H1 (cell line): ENCODE data around the gene MAML3. TPM values are rescaled to one million over a fixed set of nuclear protein-coding genes. Genes with fewer than 3 reads are reported as not detected.

Source experiments
- CTCF ChIA-PET: fragments of 300-600 bp; sonication (Branson Sonifier 250); formaldehyde crosslinking; loops from one replicate; lab custom pipeline; 2021; ENCODE audit not compliant: partially characterized antibody; lab: Charles Lee
- POLR2A ChIA-PET: fragments of 300-600 bp; sonication (Branson Sonifier 250); formaldehyde crosslinking; loops from one replicate; lab custom pipeline; 2021; ENCODE audit warnings: inconsistent platforms; ENCODE audit not compliant: partially characterized antibody; lab: Charles Lee
- DNase-seq, 2 experiments: peaks; one replicate each; pipeline versions ENCODE4 v3.0.0 to v3.0.0-alpha.2; 2010 to 2022; ENCODE audit warnings: low spot score in 2 of 2, low read depth in 1 of 2, mixed read lengths in 1 of 2
- FAIRE-seq: peaks from 2 replicates; lab custom pipeline; 2011; peaks lifted over from hg19 to GRCh38; lab: Jason Lieb, UNC
- H2AFZ ChIP-seq: 2 replicates; pipeline ENCODE4 v1.8.1; 2012; ENCODE audit warnings: low read length, inconsistent platforms
- H2AK5ac ChIP-seq: 2 replicates; pipeline ENCODE4 v1.6.1; 2013; ENCODE audit warnings: low read depth, low read length
- H2BK120ac ChIP-seq: replicated peaks from 2 replicates; pipeline ENCODE3; 2013; ENCODE audit warnings: low read depth, low read length, inconsistent platforms
- H2BK12ac ChIP-seq: 2 replicates; pipeline ENCODE4 v1.6.1; 2013; ENCODE audit warnings: low read depth, low read length
- H2BK15ac ChIP-seq: 2 replicates; pipeline ENCODE4 v1.6.1; 2013; ENCODE audit warnings: low read length
- H2BK20ac ChIP-seq: 2 replicates; pipeline ENCODE4 v1.6.1; 2013; ENCODE audit warnings: low read length
- H2BK5ac ChIP-seq: 2 replicates; pipeline ENCODE4 v1.6.1; 2013; ENCODE audit warnings: low read depth, low read length
- H3K14ac ChIP-seq: 2 replicates; pipeline ENCODE4 v1.6.1; 2013; ENCODE audit warnings: inconsistent platforms; ENCODE audit not compliant: insufficient read length
- H3K18ac ChIP-seq: 2 replicates; pipeline ENCODE4 v1.6.1; 2013; ENCODE audit warnings: low read length; ENCODE audit errors: extremely low read depth
- H3K23ac ChIP-seq: 2 replicates; pipeline ENCODE4 v1.6.1; 2013; ENCODE audit warnings: inconsistent platforms; ENCODE audit not compliant: insufficient read length
- H3K23me2 ChIP-seq: 2 replicates; pipeline ENCODE4 v1.6.1; 2013; ENCODE audit warnings: low read depth, low read length
- H3K27ac ChIP-seq: 2 replicates; pipeline ENCODE4 v1.6.1; 2011; ENCODE audit warnings: low read depth, low read length, inconsistent platforms
- H3K27me3 ChIP-seq, 4 experiments: replicated peaks in 1 of 4; 1 replicate in 1 of 4; 2 replicates in 3 of 4; pipeline versions ENCODE4 v1.6.1 to v1.8.1; 2011 to 2013; ENCODE audit warnings: low read length in 3 of 4, mild to moderate bottlenecking in 3 of 4, inconsistent platforms in 2 of 4, mixed read lengths in 2 of 4, moderate library complexity in 1 of 4; ENCODE audit not compliant: control insufficient read depth in 3 of 4, insufficient read depth in 3 of 4; ENCODE audit errors: extremely low read depth in 1 of 4
- H3K36me3 ChIP-seq, 4 experiments: 2 replicates each; pipeline versions ENCODE4 v1.6.1 to v1.8.1; 2011 to 2013; ENCODE audit warnings: mild to moderate bottlenecking in 4 of 4, low read length in 3 of 4, moderate library complexity in 2 of 4, control low read depth in 1 of 4, inconsistent platforms in 1 of 4; ENCODE audit not compliant: insufficient read depth in 4 of 4, control insufficient read depth in 2 of 4
- H3K4ac ChIP-seq: replicated peaks from 2 replicates; pipeline ENCODE3; 2013; ENCODE audit warnings: low read length, low read depth, mixed read lengths, inconsistent platforms; ENCODE audit not compliant: insufficient read length
- H3K4me1 ChIP-seq, 4 experiments: replicated peaks in 1 of 4; 1 replicate in 1 of 4; 2 replicates in 3 of 4; pipeline versions ENCODE4 v1.6.1 to v1.8.1; 2011 to 2013; ENCODE audit warnings: low read length in 3 of 4, inconsistent platforms in 2 of 4, mixed read lengths in 1 of 4; ENCODE audit not compliant: insufficient read depth in 4 of 4, control insufficient read depth in 3 of 4
- H3K4me2 ChIP-seq, 2 experiments: 2 replicates each; pipeline versions ENCODE4 v1.6.1 to v1.8.1; 2011 to 2013; ENCODE audit warnings: low read depth in 2 of 2, low read length in 2 of 2, control low read depth in 1 of 2, inconsistent platforms in 1 of 2, mild to moderate bottlenecking in 1 of 2; ENCODE audit not compliant: insufficient read depth in 1 of 2
- H3K4me3 ChIP-seq, 4 experiments: fragments of 200-600, 300-600 bp in 1 of 4; sonication (generic), shearing (Covaris generic), sonication (Bioruptor Twin) in 1 of 4; 2 replicates each; pipeline versions ENCODE4 v1.5.1 to v1.8.1; 2011 to 2016; ENCODE audit warnings: low read length in 4 of 4, low read depth in 3 of 4, control low read depth in 2 of 4, inconsistent platforms in 2 of 4, mild to moderate bottlenecking in 2 of 4, mixed read lengths in 1 of 4, moderate library complexity in 1 of 4; ENCODE audit not compliant: insufficient read depth in 2 of 4; ENCODE audit errors: extremely low read depth in 1 of 4
- H3K56ac ChIP-seq: replicated peaks from 2 replicates; pipeline ENCODE3; 2013; ENCODE audit warnings: low read depth, mild to moderate bottlenecking, mixed read lengths, low read length, inconsistent platforms; ENCODE audit not compliant: insufficient read length
- H3K79me1 ChIP-seq: 2 replicates; pipeline ENCODE4 v1.6.1; 2013; ENCODE audit warnings: low read depth, low read length, control low read depth
- H3K79me2 ChIP-seq, 2 experiments: 2 replicates each; pipeline versions ENCODE4 v1.6.1 to v1.8.1; 2012 to 2013; ENCODE audit warnings: low read length in 2 of 2, mild to moderate bottlenecking in 2 of 2, inconsistent platforms in 1 of 2; ENCODE audit not compliant: insufficient read depth in 2 of 2, control insufficient read depth in 1 of 2
- H3K9ac ChIP-seq, 4 experiments: replicated peaks in 1 of 4; 1 replicate in 1 of 4; 2 replicates in 3 of 4; pipeline versions ENCODE4 v1.6.1 to v1.8.1; 2011 to 2013; ENCODE audit warnings: low read depth in 3 of 4, low read length in 3 of 4, control low read depth in 2 of 4, mild to moderate bottlenecking in 2 of 4, moderate library complexity in 2 of 4, inconsistent platforms in 1 of 4; ENCODE audit errors: extremely low read depth in 1 of 4
- H3K9me3 ChIP-seq, 2 experiments: 2 replicates each; pipeline versions ENCODE4 v1.6.1 to v1.8.1; 2012 to 2013; ENCODE audit warnings: mild to moderate bottlenecking in 2 of 2, moderate library complexity in 2 of 2, control low read depth in 1 of 2, inconsistent platforms in 1 of 2, low read depth in 1 of 2, low read length in 1 of 2, mixed read lengths in 1 of 2; ENCODE audit not compliant: insufficient read depth in 2 of 2
- H4K20me1 ChIP-seq, 2 experiments: replicated peaks in 1 of 2; 2 replicates each; pipeline versions ENCODE3 to v1.8.1; 2011 to 2013; ENCODE audit warnings: inconsistent platforms in 2 of 2, low read length in 2 of 2, mild to moderate bottlenecking in 1 of 2; ENCODE audit not compliant: insufficient read depth in 2 of 2, control insufficient read depth in 1 of 2
- H4K5ac ChIP-seq: 2 replicates; pipeline ENCODE4 v1.6.1; 2013; ENCODE audit warnings: low read length, low read depth, mixed read lengths, inconsistent platforms; ENCODE audit not compliant: insufficient read length
- H4K8ac ChIP-seq: 2 replicates; pipeline ENCODE4 v1.8.0; 2013; ENCODE audit warnings: mild to moderate bottlenecking, moderate library complexity, low read length, inconsistent platforms; ENCODE audit not compliant: insufficient read depth; ENCODE audit errors: extremely low read depth
- H4K91ac ChIP-seq: replicated peaks from 2 replicates; pipeline ENCODE3; 2013; ENCODE audit warnings: low read length, mixed read lengths, inconsistent platforms; ENCODE audit not compliant: insufficient read length
- CHD2 ChIP-seq: IDR thresholded peaks from 2 replicates; pipeline ENCODE4 v1.6.1; 2012; ENCODE audit warnings: low read length, improper control_type of control experiment
- CREB1 ChIP-seq: IDR thresholded peaks from 2 replicates; pipeline ENCODE4 v1.6.1; 2012; ENCODE audit warnings: inconsistent platforms
- EGR1 ChIP-seq: IDR thresholded peaks from 2 replicates; pipeline ENCODE4 v1.6.1; 2011; ENCODE audit warnings: low read depth, low read length, borderline replicate concordance
- KDM5A ChIP-seq: fragments of 200-600 bp; IDR thresholded peaks from 2 replicates; pipeline ENCODE4 v1.7.1; 2012; ENCODE audit warnings: mild to moderate bottlenecking, low read length, inconsistent platforms, mixed read lengths
- SP4 ChIP-seq: IDR thresholded peaks from 2 replicates; pipeline ENCODE4 v1.6.1; 2012; ENCODE audit warnings: low read length, inconsistent platforms
- SRF ChIP-seq: IDR thresholded peaks from 2 replicates; pipeline ENCODE4 v1.6.1; 2011; ENCODE audit warnings: mild to moderate bottlenecking, low read depth, low read length, moderate library complexity
- WGBS, 2 experiments: shearing (Covaris generic) in 1 of 2; methylation state at CpG; one replicate each; pipeline versions ENCODE4 v1.1.6 to v1.1.7; 2013 to 2015; ENCODE audit warnings: low lambda C conversion rate in 2 of 2, mixed read lengths in 2 of 2, inconsistent platforms in 1 of 2, low coverage in 1 of 2, missing lambda C conversion rate in 1 of 2; ENCODE audit not compliant: insufficient replicate concordance in 2 of 2, insufficient coverage in 1 of 2, insufficient read length in 1 of 2; ENCODE audit errors: extremely low coverage in 1 of 2, missing lambda C conversion rate in 1 of 2; 5-methylcytosine and 5-hydroxymethylcytosine counted together
- polyA plus RNA-seq, 7 experiments: library from polyadenylated mRNA; depleted of rRNA in 3 of 7; stranded (reverse) in 5 of 7; unstranded in 2 of 7; fragments of >200 nt in 5 of 7; fragments of 200-250 nt in 2 of 7; gene quantifications; 1 replicate in 5 of 7; 2 replicates in 1 of 7; 4 replicates in 1 of 7; pipeline versions ENCODE4 v1.2.1 to v1.2.3, GENCODE V29; 2011 to 2013; ENCODE audit warnings: missing spikeins in 2 of 7, mixed read lengths in 2 of 7
- total RNA-seq: library from RNA; stranded (reverse); fragmentation: NEBNext Ultra II Directional; extraction: Animal tissue kit (Norgen Biotek cat#: 25700); gene quantifications from 2 replicates; pipeline ENCODE4 v1.2.1, GENCODE V29; 2021
- TF ChIP-seq, protein P1 (sequence below): IDR thresholded peaks from 2 replicates; pipeline ENCODE4 v1.6.1; 2011; ENCODE audit warnings: low read depth, mild to moderate bottlenecking, low read length; ENCODE audit not compliant: insufficient read depth

Gene MAML3
- total and polyA plus RNA-seq, 2 of the 8 experiments (the other 6 are each of a cell fraction or from before 2014, with no cell fraction given): 2.1 to 5.7 TPM

DNA sequence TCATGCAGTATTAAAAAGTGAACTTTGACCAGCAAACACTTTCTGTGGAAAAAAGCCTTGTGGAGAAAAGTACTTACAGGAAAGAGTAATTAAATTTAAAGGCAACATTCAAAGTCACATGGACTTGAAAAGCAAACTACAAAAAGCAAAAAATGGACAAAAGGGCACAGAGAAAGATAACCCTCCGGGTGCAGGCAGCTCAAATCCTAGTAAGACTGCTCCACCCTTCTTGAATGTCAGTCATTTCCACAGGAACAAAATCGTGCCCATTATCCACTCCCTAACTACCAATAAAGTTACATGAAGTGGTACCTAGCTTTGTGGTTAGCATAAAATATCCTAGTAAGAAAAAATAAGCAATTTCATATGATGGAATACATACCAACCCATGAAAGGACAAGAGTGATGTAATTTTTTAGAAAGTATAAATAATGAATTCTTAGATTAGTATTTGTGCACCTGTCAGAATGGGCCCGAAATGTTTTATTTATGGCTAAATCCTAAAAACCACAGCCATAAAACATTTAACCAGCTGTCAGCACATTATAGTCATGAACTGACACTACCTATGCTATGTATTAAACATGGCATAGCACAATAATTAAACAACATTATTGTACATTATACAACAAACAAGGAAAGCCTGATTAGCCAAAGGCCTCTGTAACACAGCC, 43.3 kb downstream of the MAML3 start:
- no peaks in the 10 kb centered on the region for H3K27me3 ChIP-seq
- no peaks in the 10 kb centered on the region for H3K79me1 ChIP-seq
- H3K14ac ChIP-seq: no peak overlapping the region
- H2AFZ ChIP-seq: no peak overlapping the region
- no peak overlapping the region for H3K18ac ChIP-seq
- no peak overlapping the region for H2BK12ac ChIP-seq
- CTCF ChIA-PET: interaction anchor here (1.2 to 2.3 kb wide), 2 partner anchors 61 to 98 kb away, joined by 3 to 6 read pairs; no protein-coding TSS in a partner anchor
- H2BK20ac ChIP-seq: no peak overlapping the region
- no peak overlapping the region for H3K9ac ChIP-seq
- H3K23ac ChIP-seq: no peak overlapping the region
- H3K4me2 ChIP-seq: no peak overlapping the region
- no peak for DNase-seq
- H3K4ac ChIP-seq: no peak overlapping the region
- no peak overlapping the region for H4K91ac ChIP-seq
- H2AK5ac ChIP-seq: no peak overlapping the region
- H4K20me1 ChIP-seq: no peaks in the 10 kb centered on the region
- H4K8ac ChIP-seq: no peak overlapping the region
- no peak overlapping the region for H2BK120ac ChIP-seq
- no peaks in the 10 kb centered on the region for H3K23me2 ChIP-seq
- POLR2A ChIA-PET: no interaction called here
- no peak overlapping the region for H3K27ac ChIP-seq
- no peaks in the 10 kb centered on the region for H3K9me3 ChIP-seq
- H2BK5ac ChIP-seq: no peak overlapping the region
- H3K4me3 ChIP-seq: no peak overlapping the region
- H3K79me2 ChIP-seq: no peaks in the 10 kb centered on the region
- H2BK15ac ChIP-seq: no peak overlapping the region
- FAIRE-seq: no peak
- H4K5ac ChIP-seq: no peak overlapping the region
- 76% methylated on average over 3 of the region's 3 CpGs; no CpG with 5 or more reads in 1 of the 2 experiments for WGBS, 2 experiments
- H3K36me3 ChIP-seq: no peaks in the 10 kb centered on the region
- no peaks in the 10 kb centered on the region for H3K4me1 ChIP-seq
- no peak overlapping the region for H3K56ac ChIP-seq
- TF ChIP-seq KDM5A (no peak), SRF (no peak), CHD2 (no peak), CREB1 (no peak), SP4 (no peak), EGR1 (no peak)
- TF ChIP-seq, protein P1, sequence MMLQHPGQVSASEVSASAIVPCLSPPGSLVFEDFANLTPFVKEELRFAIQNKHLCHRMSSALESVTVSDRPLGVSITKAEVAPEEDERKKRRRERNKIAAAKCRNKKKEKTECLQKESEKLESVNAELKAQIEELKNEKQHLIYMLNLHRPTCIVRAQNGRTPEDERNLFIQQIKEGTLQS: no peak
